H1 (cell line): ENCODE measurements around the gene CYP2F1. TPM values are rescaled to one million over a fixed set of nuclear protein-coding genes. Genes with fewer than 3 reads are reported as not detected.

Experiments
- CTCF ChIA-PET: fragments of 300-600 bp; sonication (Branson Sonifier 250); formaldehyde crosslinking; loops from one replicate; lab custom pipeline; 2021; ENCODE audit not compliant: partially characterized antibody; lab: Charles Lee
- POLR2A ChIA-PET: fragments of 300-600 bp; sonication (Branson Sonifier 250); formaldehyde crosslinking; loops from one replicate; lab custom pipeline; 2021; ENCODE audit warnings: inconsistent platforms; ENCODE audit not compliant: partially characterized antibody; lab: Charles Lee
- DNase-seq, 2 experiments: peaks; one replicate each; pipeline versions ENCODE4 v3.0.0 to v3.0.0-alpha.2; 2010 to 2022; ENCODE audit warnings: low spot score in 2 of 2, low read depth in 1 of 2, mixed read lengths in 1 of 2
- FAIRE-seq: peaks from 2 replicates; lab custom pipeline; 2011; peaks lifted over from hg19 to GRCh38; lab: Jason Lieb, UNC
- H2AFZ ChIP-seq: 2 replicates; pipeline ENCODE4 v1.8.1; 2012; ENCODE audit warnings: low read length, inconsistent platforms
- H2AK5ac ChIP-seq: 2 replicates; pipeline ENCODE4 v1.6.1; 2013; ENCODE audit warnings: low read depth, low read length
- H2BK120ac ChIP-seq: replicated peaks from 2 replicates; pipeline ENCODE3; 2013; ENCODE audit warnings: low read depth, low read length, inconsistent platforms
- H2BK12ac ChIP-seq: 2 replicates; pipeline ENCODE4 v1.6.1; 2013; ENCODE audit warnings: low read depth, low read length
- H2BK15ac ChIP-seq: 2 replicates; pipeline ENCODE4 v1.6.1; 2013; ENCODE audit warnings: low read length
- H2BK20ac ChIP-seq: 2 replicates; pipeline ENCODE4 v1.6.1; 2013; ENCODE audit warnings: low read length
- H2BK5ac ChIP-seq: 2 replicates; pipeline ENCODE4 v1.6.1; 2013; ENCODE audit warnings: low read depth, low read length
- H3K14ac ChIP-seq: 2 replicates; pipeline ENCODE4 v1.6.1; 2013; ENCODE audit warnings: inconsistent platforms; ENCODE audit not compliant: insufficient read length
- H3K18ac ChIP-seq: 2 replicates; pipeline ENCODE4 v1.6.1; 2013; ENCODE audit warnings: low read length; ENCODE audit errors: extremely low read depth
- H3K23ac ChIP-seq: 2 replicates; pipeline ENCODE4 v1.6.1; 2013; ENCODE audit warnings: inconsistent platforms; ENCODE audit not compliant: insufficient read length
- H3K23me2 ChIP-seq: 2 replicates; pipeline ENCODE4 v1.6.1; 2013; ENCODE audit warnings: low read depth, low read length
- H3K27ac ChIP-seq: 2 replicates; pipeline ENCODE4 v1.6.1; 2011; ENCODE audit warnings: low read depth, low read length, inconsistent platforms
- H3K27me3 ChIP-seq, 4 experiments: replicated peaks in 1 of 4; 1 replicate in 1 of 4; 2 replicates in 3 of 4; pipeline versions ENCODE4 v1.6.1 to v1.8.1; 2011 to 2013; ENCODE audit warnings: low read length in 3 of 4, mild to moderate bottlenecking in 3 of 4, inconsistent platforms in 2 of 4, mixed read lengths in 2 of 4, moderate library complexity in 1 of 4; ENCODE audit not compliant: control insufficient read depth in 3 of 4, insufficient read depth in 3 of 4; ENCODE audit errors: extremely low read depth in 1 of 4
- H3K36me3 ChIP-seq, 4 experiments: 2 replicates each; pipeline versions ENCODE4 v1.6.1 to v1.8.1; 2011 to 2013; ENCODE audit warnings: mild to moderate bottlenecking in 4 of 4, low read length in 3 of 4, moderate library complexity in 2 of 4, control low read depth in 1 of 4, inconsistent platforms in 1 of 4; ENCODE audit not compliant: insufficient read depth in 4 of 4, control insufficient read depth in 2 of 4
- H3K4ac ChIP-seq: replicated peaks from 2 replicates; pipeline ENCODE3; 2013; ENCODE audit warnings: low read length, low read depth, mixed read lengths, inconsistent platforms; ENCODE audit not compliant: insufficient read length
- H3K4me1 ChIP-seq, 4 experiments: replicated peaks in 1 of 4; 1 replicate in 1 of 4; 2 replicates in 3 of 4; pipeline versions ENCODE4 v1.6.1 to v1.8.1; 2011 to 2013; ENCODE audit warnings: low read length in 3 of 4, inconsistent platforms in 2 of 4, mixed read lengths in 1 of 4; ENCODE audit not compliant: insufficient read depth in 4 of 4, control insufficient read depth in 3 of 4
- H3K4me2 ChIP-seq, 2 experiments: 2 replicates each; pipeline versions ENCODE4 v1.6.1 to v1.8.1; 2011 to 2013; ENCODE audit warnings: low read depth in 2 of 2, low read length in 2 of 2, control low read depth in 1 of 2, inconsistent platforms in 1 of 2, mild to moderate bottlenecking in 1 of 2; ENCODE audit not compliant: insufficient read depth in 1 of 2
- H3K4me3 ChIP-seq, 4 experiments: fragments of 200-600, 300-600 bp in 1 of 4; sonication (generic), shearing (Covaris generic), sonication (Bioruptor Twin) in 1 of 4; 2 replicates each; pipeline versions ENCODE4 v1.5.1 to v1.8.1; 2011 to 2016; ENCODE audit warnings: low read length in 4 of 4, low read depth in 3 of 4, control low read depth in 2 of 4, inconsistent platforms in 2 of 4, mild to moderate bottlenecking in 2 of 4, mixed read lengths in 1 of 4, moderate library complexity in 1 of 4; ENCODE audit not compliant: insufficient read depth in 2 of 4; ENCODE audit errors: extremely low read depth in 1 of 4
- H3K56ac ChIP-seq: replicated peaks from 2 replicates; pipeline ENCODE3; 2013; ENCODE audit warnings: low read depth, mild to moderate bottlenecking, mixed read lengths, low read length, inconsistent platforms; ENCODE audit not compliant: insufficient read length
- H3K79me1 ChIP-seq: 2 replicates; pipeline ENCODE4 v1.6.1; 2013; ENCODE audit warnings: low read depth, low read length, control low read depth
- H3K79me2 ChIP-seq, 2 experiments: 2 replicates each; pipeline versions ENCODE4 v1.6.1 to v1.8.1; 2012 to 2013; ENCODE audit warnings: low read length in 2 of 2, mild to moderate bottlenecking in 2 of 2, inconsistent platforms in 1 of 2; ENCODE audit not compliant: insufficient read depth in 2 of 2, control insufficient read depth in 1 of 2
- H3K9ac ChIP-seq, 4 experiments: replicated peaks in 1 of 4; 1 replicate in 1 of 4; 2 replicates in 3 of 4; pipeline versions ENCODE4 v1.6.1 to v1.8.1; 2011 to 2013; ENCODE audit warnings: low read depth in 3 of 4, low read length in 3 of 4, control low read depth in 2 of 4, mild to moderate bottlenecking in 2 of 4, moderate library complexity in 2 of 4, inconsistent platforms in 1 of 4; ENCODE audit errors: extremely low read depth in 1 of 4
- H3K9me3 ChIP-seq, 2 experiments: 2 replicates each; pipeline versions ENCODE4 v1.6.1 to v1.8.1; 2012 to 2013; ENCODE audit warnings: mild to moderate bottlenecking in 2 of 2, moderate library complexity in 2 of 2, control low read depth in 1 of 2, inconsistent platforms in 1 of 2, low read depth in 1 of 2, low read length in 1 of 2, mixed read lengths in 1 of 2; ENCODE audit not compliant: insufficient read depth in 2 of 2
- H4K20me1 ChIP-seq, 2 experiments: replicated peaks in 1 of 2; 2 replicates each; pipeline versions ENCODE3 to v1.8.1; 2011 to 2013; ENCODE audit warnings: inconsistent platforms in 2 of 2, low read length in 2 of 2, mild to moderate bottlenecking in 1 of 2; ENCODE audit not compliant: insufficient read depth in 2 of 2, control insufficient read depth in 1 of 2
- H4K5ac ChIP-seq: 2 replicates; pipeline ENCODE4 v1.6.1; 2013; ENCODE audit warnings: low read length, low read depth, mixed read lengths, inconsistent platforms; ENCODE audit not compliant: insufficient read length
- H4K8ac ChIP-seq: 2 replicates; pipeline ENCODE4 v1.8.0; 2013; ENCODE audit warnings: mild to moderate bottlenecking, moderate library complexity, low read length, inconsistent platforms; ENCODE audit not compliant: insufficient read depth; ENCODE audit errors: extremely low read depth
- H4K91ac ChIP-seq: replicated peaks from 2 replicates; pipeline ENCODE3; 2013; ENCODE audit warnings: low read length, mixed read lengths, inconsistent platforms; ENCODE audit not compliant: insufficient read length
- ASH2L ChIP-seq: fragments of 200-600, 300-600 bp; sonication (generic); IDR thresholded peaks from one replicate; pipeline ENCODE4 v1.7.1; 2017; ENCODE audit warnings: low read length
- CREB1 ChIP-seq: IDR thresholded peaks from 2 replicates; pipeline ENCODE4 v1.6.1; 2012; ENCODE audit warnings: inconsistent platforms
- CTCF ChIP-seq, 3 experiments: IDR thresholded peaks; 1 replicate in 2 of 3; 2 replicates in 1 of 3; pipeline versions ENCODE4 v1.5.1 to v1.6.1; 2011; ENCODE audit warnings: low read length in 3 of 3, mild to moderate bottlenecking in 3 of 3, inconsistent platforms in 2 of 3, low read depth in 1 of 3, moderate library complexity in 1 of 3; ENCODE audit not compliant: insufficient read depth in 1 of 3; ENCODE audit errors: control extremely low read depth in 1 of 3
- EGR1 ChIP-seq: IDR thresholded peaks from 2 replicates; pipeline ENCODE4 v1.6.1; 2011; ENCODE audit warnings: low read depth, low read length, borderline replicate concordance
- KDM5A ChIP-seq: fragments of 200-600 bp; IDR thresholded peaks from 2 replicates; pipeline ENCODE4 v1.7.1; 2012; ENCODE audit warnings: mild to moderate bottlenecking, low read length, inconsistent platforms, mixed read lengths
- RAD21 ChIP-seq, 2 experiments: IDR thresholded peaks in 1 of 2; conservative IDR thresholded peaks in 1 of 2; 2 replicates each; pipeline ENCODE4 v1.6.1; 2011; ENCODE audit warnings: low read depth in 2 of 2, low read length in 2 of 2, improper control_type of control experiment in 1 of 2, inconsistent platforms in 1 of 2, mild to moderate bottlenecking in 1 of 2, moderate library complexity in 1 of 2
- SP2 ChIP-seq: IDR thresholded peaks from 2 replicates; pipeline ENCODE4 v1.6.1; 2012; ENCODE audit warnings: mild to moderate bottlenecking, low read length, inconsistent platforms
- SRF ChIP-seq: IDR thresholded peaks from 2 replicates; pipeline ENCODE4 v1.6.1; 2011; ENCODE audit warnings: mild to moderate bottlenecking, low read depth, low read length, moderate library complexity
- TEAD4 ChIP-seq: IDR thresholded peaks from 2 replicates; pipeline ENCODE4 v1.6.1; 2012; ENCODE audit warnings: low read depth, low read length, inconsistent platforms, mixed read lengths
- WGBS, 2 experiments: shearing (Covaris generic) in 1 of 2; methylation state at CpG; one replicate each; pipeline versions ENCODE4 v1.1.6 to v1.1.7; 2013 to 2015; ENCODE audit warnings: low lambda C conversion rate in 2 of 2, mixed read lengths in 2 of 2, inconsistent platforms in 1 of 2, low coverage in 1 of 2, missing lambda C conversion rate in 1 of 2; ENCODE audit not compliant: insufficient replicate concordance in 2 of 2, insufficient coverage in 1 of 2, insufficient read length in 1 of 2; ENCODE audit errors: extremely low coverage in 1 of 2, missing lambda C conversion rate in 1 of 2; 5-methylcytosine and 5-hydroxymethylcytosine counted together
- polyA plus RNA-seq, 7 experiments: library from polyadenylated mRNA; depleted of rRNA in 3 of 7; stranded (reverse) in 5 of 7; unstranded in 2 of 7; fragments of >200 nt in 5 of 7; fragments of 200-250 nt in 2 of 7; gene quantifications; 1 replicate in 5 of 7; 2 replicates in 1 of 7; 4 replicates in 1 of 7; pipeline versions ENCODE4 v1.2.1 to v1.2.3, GENCODE V29; 2011 to 2013; ENCODE audit warnings: missing spikeins in 2 of 7, mixed read lengths in 2 of 7
- total RNA-seq: library from RNA; stranded (reverse); fragmentation: NEBNext Ultra II Directional; extraction: Animal tissue kit (Norgen Biotek cat#: 25700); gene quantifications from 2 replicates; pipeline ENCODE4 v1.2.1, GENCODE V29; 2021

Gene CYP2F1
- total and polyA plus RNA-seq, 2 of the 8 experiments (the other 6 are each of a cell fraction or from before 2014, with no cell fraction given) = 0.17 TPM; not detected in 1

- Histone ChIP-seq H3K23ac (no peak overlapping the region), H3K14ac (no peak overlapping the region), H4K8ac (no peak overlapping the region), H2BK12ac (no peak overlapping the region), H3K36me3 (no peaks in the 10 kb centered on the region), H3K27ac (no peak overlapping the region), H3K27me3 (no peaks in the 10 kb centered on the region), H2AFZ (no peak overlapping the region), H2BK20ac (no peak overlapping the region), H3K4ac (no peak overlapping the region), H2AK5ac (no peak overlapping the region), H3K79me1 (no peaks in the 10 kb centered on the region), H3K18ac (no peak overlapping the region), H2BK120ac (no peak overlapping the region), H4K20me1 (no peaks in the 10 kb centered on the region), H3K9me3 (no peaks in the 10 kb centered on the region), H3K4me1 (peaks cover 0 to 4% (median 2%) of the 10 kb centered on the region in 4 experiments; a peak in 3 of 7 replicates), H3K9ac (no peak overlapping the region), H4K5ac (no peak overlapping the region), H4K91ac (no peak overlapping the region), H3K79me2 (no peaks in the 10 kb centered on the region), H2BK15ac (no peak overlapping the region), H3K4me2 (no peak overlapping the region), H3K4me3 (no peak overlapping the region), H2BK5ac (no peak overlapping the region), H3K23me2 (no peaks in the 10 kb centered on the region)
- 88% methylated on average over 5 of the region's 5 CpGs; no CpG with 5 or more reads in 1 of the 2 experiments for WGBS, 2 experiments
- FAIRE-seq (peak; percentile 36), DNase-seq (peak in 1 of 2 experiments; percentile 89)
- ChIA-PET CTCF (interaction anchor here (0.6 to 1.3 kb wide), 15 partner anchors 9 to 471 kb away, joined by 3 to 8 read pairs (median 4); no protein-coding TSS in a partner anchor), POLR2A (interaction anchor here (0.9 kb wide), 1 partner anchor 26 kb away, joined by 3 read pairs; no protein-coding TSS in a partner anchor)
- TF ChIP-seq RAD21 (IDR thresholded peaks at IDR 0.05 in 1 of 2, conservative IDR thresholded peaks at IDR 0.05 in 1 of 2; ENCODE audit: low read depth in 2 of 2, low read length in 2 of 2) (peak; percentile 22 to 49; a peak in 3 of 4 replicates), CREB1 (no peak), SP2 (peak; percentile 71), SRF (no peak), CTCF (IDR thresholded peaks at IDR 0.05; ENCODE audit: control extremely low read depth in 1 of 3, insufficient read depth in 1 of 3, low read depth in 1 of 3, low read length in 3 of 3) (peak; percentile 72 to 77 (median 75)), ASH2L (no peak), TEAD4 (no peak), EGR1 (peak; percentile 56; the same call in 1 of the 2 replicates), KDM5A (no peak)
- TF ChIP-seq, all 59 proteins: peak for 4
- H3K56ac ChIP-seq = no peak overlapping the region
Observed at GRCh38 chr19:41161903-41162302, 47.7 kb downstream of the CYP2F1 start.
